Raji (cell line): Measurements from ENCODE around the gene H3-3A.

Source experiments
- POLR2A ChIP-seq: IDR thresholded peaks from 2 replicates; pipeline ENCODE4 v1.6.1; 2011; ENCODE audit warnings: low read depth, low read length, control low read depth; ENCODE audit not compliant: insufficient read depth

H3-3A gene

DNA sequence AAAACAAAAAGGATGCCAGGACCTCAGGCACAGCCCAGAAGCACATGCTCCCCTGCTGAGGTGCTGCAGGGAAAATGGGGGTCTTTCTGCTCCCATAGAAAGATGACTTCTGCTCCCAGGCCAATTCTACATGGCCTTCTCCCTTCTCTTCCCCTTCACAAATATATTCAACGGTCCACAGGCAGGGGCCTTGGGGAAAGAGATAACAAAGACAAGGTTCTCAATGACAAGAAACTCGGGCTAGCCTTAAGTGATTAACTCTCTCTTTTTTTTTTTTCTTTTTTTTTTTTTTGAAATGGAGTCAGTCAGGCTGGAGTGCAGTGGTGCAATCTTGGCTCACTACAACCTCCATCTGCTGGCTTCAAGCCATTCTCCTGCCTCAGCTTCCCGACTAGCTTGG, 54.2 kb downstream of the H3-3A start:
- TF ChIP-seq POLR2A: no peak

DNA sequence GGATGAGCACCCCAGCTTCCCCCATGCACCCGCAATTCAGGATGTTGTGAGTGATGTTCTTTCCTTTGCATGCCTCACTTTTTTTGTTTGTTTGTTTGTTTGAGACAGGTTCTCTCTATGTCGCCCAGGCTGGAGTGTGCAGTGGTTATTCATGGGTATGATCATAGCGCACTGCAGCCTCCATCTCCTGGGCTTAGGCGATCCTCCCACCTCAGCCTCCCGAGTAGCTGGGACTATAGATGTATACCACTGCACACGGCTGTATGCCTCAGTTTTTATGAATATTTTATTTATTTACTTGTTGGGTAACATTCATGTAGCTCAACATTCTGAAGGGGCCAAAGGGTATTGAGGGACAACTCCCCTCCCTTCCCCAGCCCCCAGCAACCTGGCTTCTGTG, 54.8 kb downstream of the H3-3A start:
- TF ChIP-seq POLR2A: no peak

DNA sequence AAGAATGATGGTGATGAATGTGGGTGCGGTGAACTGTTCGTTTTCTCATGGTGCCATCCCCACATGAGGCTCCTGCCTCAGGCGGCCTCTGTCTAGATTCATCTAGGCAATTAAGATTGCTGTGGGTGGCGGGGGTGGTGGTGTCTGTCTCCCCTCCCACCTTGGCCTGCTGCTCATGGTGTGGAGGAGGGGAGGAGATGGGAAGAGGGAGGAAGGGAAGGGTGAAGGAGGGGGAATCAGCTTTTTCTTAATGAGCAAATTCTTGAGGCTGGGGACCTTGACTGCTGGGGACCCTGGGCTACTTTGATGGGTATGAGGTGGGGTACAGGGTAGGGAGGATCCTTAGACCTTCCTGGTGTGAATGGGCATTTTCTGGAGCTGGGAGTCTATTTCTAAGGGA, 55.8 kb downstream of the H3-3A start:
- TF ChIP-seq POLR2A: no peak

DNA sequence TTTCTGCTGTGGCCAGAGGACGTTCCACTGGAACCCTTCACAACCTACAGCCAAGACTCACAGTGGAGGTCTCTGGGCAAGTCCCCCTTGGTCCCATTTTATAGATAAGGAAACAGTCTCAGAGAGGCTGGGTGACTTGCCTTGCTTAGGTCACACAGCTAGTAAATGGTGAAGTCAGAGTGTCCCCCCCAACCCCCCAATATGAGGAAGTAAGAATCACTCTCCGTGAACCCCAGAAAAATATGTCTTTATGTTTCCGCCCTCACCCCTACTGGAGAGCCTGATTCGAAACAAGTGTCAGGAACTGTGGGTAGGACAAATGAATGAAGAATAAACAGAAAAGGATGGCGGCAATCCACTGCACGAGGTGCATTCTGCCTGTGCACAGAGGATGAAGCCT, 56.7 kb downstream of the H3-3A start:
- no peak for TF ChIP-seq POLR2A

DNA sequence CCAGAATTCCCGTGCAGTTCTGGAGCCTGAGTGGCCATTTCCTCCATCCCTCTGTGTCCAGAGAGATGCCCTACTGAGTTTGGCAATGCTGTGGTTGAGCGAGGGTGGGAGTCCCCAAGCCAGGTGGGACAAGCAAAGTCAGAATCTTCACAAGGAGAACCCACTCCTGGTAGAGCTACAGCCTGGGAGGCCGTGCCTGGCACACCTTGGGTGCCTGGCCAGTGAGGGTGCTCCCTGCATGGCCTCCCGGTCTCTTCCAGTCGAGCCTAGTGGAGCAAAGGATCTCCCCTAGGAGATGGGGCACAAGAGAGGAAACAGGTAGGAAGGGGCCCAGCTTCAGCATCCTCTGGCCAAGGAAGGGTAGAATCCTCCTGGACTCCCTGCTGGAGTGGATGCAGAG, 57.9 kb downstream of the H3-3A start:
- no peak for TF ChIP-seq POLR2A

DNA sequence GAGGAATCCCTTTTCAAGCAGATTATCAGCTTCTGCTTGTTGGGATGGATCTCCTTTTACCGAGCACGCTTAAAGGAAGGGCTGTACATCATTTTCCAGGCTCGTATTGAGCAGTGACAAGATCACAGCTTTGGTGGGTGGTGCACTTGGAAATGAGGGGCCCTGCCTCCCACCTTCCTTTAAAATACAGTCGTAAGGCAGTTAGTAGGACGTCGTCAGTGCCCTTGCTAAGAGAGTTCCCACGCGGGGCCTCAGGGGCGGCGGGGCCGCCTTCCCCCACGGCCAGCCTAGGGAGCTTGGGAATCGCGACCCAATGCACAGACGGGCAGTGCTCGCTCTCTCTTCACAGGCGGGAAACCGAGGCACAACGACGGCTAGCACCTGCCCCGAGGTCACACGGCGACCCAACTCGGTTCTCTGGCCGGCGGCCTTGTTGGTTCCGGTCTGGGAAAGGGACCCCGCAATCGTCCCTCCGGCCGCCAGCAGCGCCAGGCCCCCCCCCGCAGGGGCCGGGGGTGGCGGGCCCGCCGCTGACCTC, 58.6 kb downstream of the H3-3A start:
- TF ChIP-seq POLR2A: no peak
